H1 (cell line): ENCODE results near the gene LCOR. TPM values are rescaled to one million over a fixed set of nuclear protein-coding genes. Genes with fewer than 3 reads are reported as not detected.

Source experiments
- CTCF ChIA-PET: fragments of 300-600 bp; sonication (Branson Sonifier 250); formaldehyde crosslinking; loops from one replicate; lab custom pipeline; 2021; ENCODE audit not compliant: partially characterized antibody; lab: Charles Lee
- POLR2A ChIA-PET: fragments of 300-600 bp; sonication (Branson Sonifier 250); formaldehyde crosslinking; loops from one replicate; lab custom pipeline; 2021; ENCODE audit warnings: inconsistent platforms; ENCODE audit not compliant: partially characterized antibody; lab: Charles Lee
- DNase-seq, 2 experiments: peaks; one replicate each; pipeline versions ENCODE4 v3.0.0 to v3.0.0-alpha.2; 2010 to 2022; ENCODE audit warnings: low spot score in 2 of 2, low read depth in 1 of 2, mixed read lengths in 1 of 2
- FAIRE-seq: peaks from 2 replicates; lab custom pipeline; 2011; peaks lifted over from hg19 to GRCh38; lab: Jason Lieb, UNC
- H2AFZ ChIP-seq: 2 replicates; pipeline ENCODE4 v1.8.1; 2012; ENCODE audit warnings: low read length, inconsistent platforms
- H2AK5ac ChIP-seq: 2 replicates; pipeline ENCODE4 v1.6.1; 2013; ENCODE audit warnings: low read depth, low read length
- H2BK120ac ChIP-seq: replicated peaks from 2 replicates; pipeline ENCODE3; 2013; ENCODE audit warnings: low read depth, low read length, inconsistent platforms
- H2BK12ac ChIP-seq: 2 replicates; pipeline ENCODE4 v1.6.1; 2013; ENCODE audit warnings: low read depth, low read length
- H2BK15ac ChIP-seq: 2 replicates; pipeline ENCODE4 v1.6.1; 2013; ENCODE audit warnings: low read length
- H2BK20ac ChIP-seq: 2 replicates; pipeline ENCODE4 v1.6.1; 2013; ENCODE audit warnings: low read length
- H2BK5ac ChIP-seq: 2 replicates; pipeline ENCODE4 v1.6.1; 2013; ENCODE audit warnings: low read depth, low read length
- H3K14ac ChIP-seq: 2 replicates; pipeline ENCODE4 v1.6.1; 2013; ENCODE audit warnings: inconsistent platforms; ENCODE audit not compliant: insufficient read length
- H3K18ac ChIP-seq: 2 replicates; pipeline ENCODE4 v1.6.1; 2013; ENCODE audit warnings: low read length; ENCODE audit errors: extremely low read depth
- H3K23ac ChIP-seq: 2 replicates; pipeline ENCODE4 v1.6.1; 2013; ENCODE audit warnings: inconsistent platforms; ENCODE audit not compliant: insufficient read length
- H3K23me2 ChIP-seq: 2 replicates; pipeline ENCODE4 v1.6.1; 2013; ENCODE audit warnings: low read depth, low read length
- H3K27ac ChIP-seq: 2 replicates; pipeline ENCODE4 v1.6.1; 2011; ENCODE audit warnings: low read depth, low read length, inconsistent platforms
- H3K27me3 ChIP-seq, 4 experiments: replicated peaks in 1 of 4; 1 replicate in 1 of 4; 2 replicates in 3 of 4; pipeline versions ENCODE4 v1.6.1 to v1.8.1; 2011 to 2013; ENCODE audit warnings: low read length in 3 of 4, mild to moderate bottlenecking in 3 of 4, inconsistent platforms in 2 of 4, mixed read lengths in 2 of 4, moderate library complexity in 1 of 4; ENCODE audit not compliant: control insufficient read depth in 3 of 4, insufficient read depth in 3 of 4; ENCODE audit errors: extremely low read depth in 1 of 4
- H3K36me3 ChIP-seq, 4 experiments: 2 replicates each; pipeline versions ENCODE4 v1.6.1 to v1.8.1; 2011 to 2013; ENCODE audit warnings: mild to moderate bottlenecking in 4 of 4, low read length in 3 of 4, moderate library complexity in 2 of 4, control low read depth in 1 of 4, inconsistent platforms in 1 of 4; ENCODE audit not compliant: insufficient read depth in 4 of 4, control insufficient read depth in 2 of 4
- H3K4ac ChIP-seq: replicated peaks from 2 replicates; pipeline ENCODE3; 2013; ENCODE audit warnings: low read length, low read depth, mixed read lengths, inconsistent platforms; ENCODE audit not compliant: insufficient read length
- H3K4me1 ChIP-seq, 4 experiments: replicated peaks in 1 of 4; 1 replicate in 1 of 4; 2 replicates in 3 of 4; pipeline versions ENCODE4 v1.6.1 to v1.8.1; 2011 to 2013; ENCODE audit warnings: low read length in 3 of 4, inconsistent platforms in 2 of 4, mixed read lengths in 1 of 4; ENCODE audit not compliant: insufficient read depth in 4 of 4, control insufficient read depth in 3 of 4
- H3K4me2 ChIP-seq, 2 experiments: 2 replicates each; pipeline versions ENCODE4 v1.6.1 to v1.8.1; 2011 to 2013; ENCODE audit warnings: low read depth in 2 of 2, low read length in 2 of 2, control low read depth in 1 of 2, inconsistent platforms in 1 of 2, mild to moderate bottlenecking in 1 of 2; ENCODE audit not compliant: insufficient read depth in 1 of 2
- H3K4me3 ChIP-seq, 4 experiments: fragments of 200-600, 300-600 bp in 1 of 4; sonication (generic), shearing (Covaris generic), sonication (Bioruptor Twin) in 1 of 4; 2 replicates each; pipeline versions ENCODE4 v1.5.1 to v1.8.1; 2011 to 2016; ENCODE audit warnings: low read length in 4 of 4, low read depth in 3 of 4, control low read depth in 2 of 4, inconsistent platforms in 2 of 4, mild to moderate bottlenecking in 2 of 4, mixed read lengths in 1 of 4, moderate library complexity in 1 of 4; ENCODE audit not compliant: insufficient read depth in 2 of 4; ENCODE audit errors: extremely low read depth in 1 of 4
- H3K56ac ChIP-seq: replicated peaks from 2 replicates; pipeline ENCODE3; 2013; ENCODE audit warnings: low read depth, mild to moderate bottlenecking, mixed read lengths, low read length, inconsistent platforms; ENCODE audit not compliant: insufficient read length
- H3K79me1 ChIP-seq: 2 replicates; pipeline ENCODE4 v1.6.1; 2013; ENCODE audit warnings: low read depth, low read length, control low read depth
- H3K79me2 ChIP-seq, 2 experiments: 2 replicates each; pipeline versions ENCODE4 v1.6.1 to v1.8.1; 2012 to 2013; ENCODE audit warnings: low read length in 2 of 2, mild to moderate bottlenecking in 2 of 2, inconsistent platforms in 1 of 2; ENCODE audit not compliant: insufficient read depth in 2 of 2, control insufficient read depth in 1 of 2
- H3K9ac ChIP-seq, 4 experiments: replicated peaks in 1 of 4; 1 replicate in 1 of 4; 2 replicates in 3 of 4; pipeline versions ENCODE4 v1.6.1 to v1.8.1; 2011 to 2013; ENCODE audit warnings: low read depth in 3 of 4, low read length in 3 of 4, control low read depth in 2 of 4, mild to moderate bottlenecking in 2 of 4, moderate library complexity in 2 of 4, inconsistent platforms in 1 of 4; ENCODE audit errors: extremely low read depth in 1 of 4
- H3K9me3 ChIP-seq, 2 experiments: 2 replicates each; pipeline versions ENCODE4 v1.6.1 to v1.8.1; 2012 to 2013; ENCODE audit warnings: mild to moderate bottlenecking in 2 of 2, moderate library complexity in 2 of 2, control low read depth in 1 of 2, inconsistent platforms in 1 of 2, low read depth in 1 of 2, low read length in 1 of 2, mixed read lengths in 1 of 2; ENCODE audit not compliant: insufficient read depth in 2 of 2
- H4K20me1 ChIP-seq, 2 experiments: replicated peaks in 1 of 2; 2 replicates each; pipeline versions ENCODE3 to v1.8.1; 2011 to 2013; ENCODE audit warnings: inconsistent platforms in 2 of 2, low read length in 2 of 2, mild to moderate bottlenecking in 1 of 2; ENCODE audit not compliant: insufficient read depth in 2 of 2, control insufficient read depth in 1 of 2
- H4K5ac ChIP-seq: 2 replicates; pipeline ENCODE4 v1.6.1; 2013; ENCODE audit warnings: low read length, low read depth, mixed read lengths, inconsistent platforms; ENCODE audit not compliant: insufficient read length
- H4K8ac ChIP-seq: 2 replicates; pipeline ENCODE4 v1.8.0; 2013; ENCODE audit warnings: mild to moderate bottlenecking, moderate library complexity, low read length, inconsistent platforms; ENCODE audit not compliant: insufficient read depth; ENCODE audit errors: extremely low read depth
- H4K91ac ChIP-seq: replicated peaks from 2 replicates; pipeline ENCODE3; 2013; ENCODE audit warnings: low read length, mixed read lengths, inconsistent platforms; ENCODE audit not compliant: insufficient read length
- ATF2 ChIP-seq: IDR thresholded peaks from 2 replicates; pipeline ENCODE4 v1.6.1; 2012; ENCODE audit warnings: low read length, inconsistent platforms
- BCL11A ChIP-seq, 2 experiments: IDR thresholded peaks; one replicate each; pipeline ENCODE4 v1.6.1; 2011; ENCODE audit warnings: low read depth in 2 of 2, low read length in 2 of 2, mild to moderate bottlenecking in 2 of 2
- CBX5 ChIP-seq: fragments of 300-800, 300-1000 bp; sonication (generic); IDR thresholded peaks from 2 replicates; pipeline ENCODE4 v1.7.1; 2016; ENCODE audit warnings: antibody characterized with exemption, low read length, low read depth
- FOSL1 ChIP-seq: IDR thresholded peaks from 2 replicates; pipeline ENCODE4 v1.6.1; 2011; ENCODE audit warnings: mild to moderate bottlenecking, low read depth, low read length, moderate library complexity; ENCODE audit not compliant: insufficient read depth
- KDM1A ChIP-seq: fragments of 200-600, 300-600 bp; sonication (generic); IDR thresholded peaks from 2 replicates; pipeline ENCODE4 v1.7.1; 2016; ENCODE audit warnings: mild to moderate bottlenecking, low read length, borderline replicate concordance
- KDM4A ChIP-seq: IDR thresholded peaks from one replicate; pipeline ENCODE4 v1.7.1; 2012; ENCODE audit warnings: low read depth, mild to moderate bottlenecking, moderate library complexity, low read length, inconsistent platforms; ENCODE audit not compliant: severe bottlenecking
- NRF1 ChIP-seq: IDR thresholded peaks from 2 replicates; pipeline ENCODE4 v1.6.1; 2011; ENCODE audit warnings: mild to moderate bottlenecking, low read depth, low read length, improper control_type of control experiment
- RNF2 ChIP-seq: fragments of 200-900, 300-1000 bp; sonication (generic); IDR thresholded peaks from 2 replicates; pipeline ENCODE4 v1.7.1; 2016; ENCODE audit warnings: borderline replicate concordance, low read depth, mild to moderate bottlenecking, antibody characterized with exemption, low read length; ENCODE audit not compliant: poor library complexity, severe bottlenecking; ENCODE audit errors: missing control alignments
- SUZ12 ChIP-seq: fragments of 200-600 bp; sonication (generic); IDR thresholded peaks from 2 replicates; pipeline ENCODE4 v1.6.1; 2012; ENCODE audit warnings: mild to moderate bottlenecking, inconsistent platforms, low read length, moderate library complexity, mixed read lengths
- TAF7 ChIP-seq: optimal IDR thresholded peaks from 2 replicates; pipeline ENCODE3; 2011; ENCODE audit warnings: low read depth, mild to moderate bottlenecking, inconsistent platforms, low read length, moderate library complexity, borderline replicate concordance
- USF2 ChIP-seq: IDR thresholded peaks from 2 replicates; pipeline ENCODE4 v1.6.1; 2011; ENCODE audit warnings: low read length, improper control_type of control experiment
- WGBS, 2 experiments: shearing (Covaris generic) in 1 of 2; methylation state at CpG; one replicate each; pipeline versions ENCODE4 v1.1.6 to v1.1.7; 2013 to 2015; ENCODE audit warnings: low lambda C conversion rate in 2 of 2, mixed read lengths in 2 of 2, inconsistent platforms in 1 of 2, low coverage in 1 of 2, missing lambda C conversion rate in 1 of 2; ENCODE audit not compliant: insufficient replicate concordance in 2 of 2, insufficient coverage in 1 of 2, insufficient read length in 1 of 2; ENCODE audit errors: extremely low coverage in 1 of 2, missing lambda C conversion rate in 1 of 2; 5-methylcytosine and 5-hydroxymethylcytosine counted together
- polyA plus RNA-seq, 7 experiments: library from polyadenylated mRNA; depleted of rRNA in 3 of 7; stranded (reverse) in 5 of 7; unstranded in 2 of 7; fragments of >200 nt in 5 of 7; fragments of 200-250 nt in 2 of 7; gene quantifications; 1 replicate in 5 of 7; 2 replicates in 1 of 7; 4 replicates in 1 of 7; pipeline versions ENCODE4 v1.2.1 to v1.2.3, GENCODE V29; 2011 to 2013; ENCODE audit warnings: missing spikeins in 2 of 7, mixed read lengths in 2 of 7
- total RNA-seq: library from RNA; stranded (reverse); fragmentation: NEBNext Ultra II Directional; extraction: Animal tissue kit (Norgen Biotek cat#: 25700); gene quantifications from 2 replicates; pipeline ENCODE4 v1.2.1, GENCODE V29; 2021

LCOR gene
- total and polyA plus RNA-seq, 2 of the 8 experiments (the other 6 are each of a cell fraction or from before 2014, with no cell fraction given) = 4.7 to 25.5 TPM

- Histone ChIP-seq H4K20me1 (no peaks in the 10 kb centered on the region), H3K9me3 (no peaks in the 10 kb centered on the region), H2AK5ac (no peak overlapping the region), H3K4me1 (no peaks in the 10 kb centered on the region), H3K23me2 (no peaks in the 10 kb centered on the region), H4K8ac (no peak overlapping the region), H3K23ac (no peak overlapping the region), H2AFZ (no peak overlapping the region), H3K36me3 (peaks cover 2 to 29% (median 14%) of the 10 kb centered on the region in 4 experiments; a peak in 7 of 8 replicates), H3K79me1 (no peaks in the 10 kb centered on the region), H2BK120ac (no peak overlapping the region), H3K79me2 (no peaks in the 10 kb centered on the region), H2BK5ac (no peak overlapping the region), H3K18ac (no peak overlapping the region), H3K4me3 (no peak overlapping the region), H3K4ac (no peak overlapping the region), H4K91ac (no peak overlapping the region), H3K56ac (no peak overlapping the region), H2BK12ac (no peak overlapping the region), H3K9ac (no peak overlapping the region), H2BK15ac (no peak overlapping the region), H3K27me3 (no peaks in the 10 kb centered on the region), H2BK20ac (no peak overlapping the region), H3K4me2 (no peak overlapping the region), H3K27ac (no peak overlapping the region), H4K5ac (no peak overlapping the region), H3K14ac (no peak overlapping the region)
- FAIRE-seq (no peak), DNase-seq (no peak)
- POLR2A ChIA-PET = no interaction called here
- WGBS, 2 experiments = 92% methylated on average over 2 of the region's 2 CpGs; no CpG with 5 or more reads in 1 of the 2 experiments
- CTCF ChIA-PET = no interaction called here
- no peak for TF ChIP-seq TAF7
- TF ChIP-seq FOSL1 = no peak
- TF ChIP-seq SUZ12 = no peak
- TF ChIP-seq KDM1A = no peak
- TF ChIP-seq NRF1 = no peak
- TF ChIP-seq BCL11A (IDR thresholded peaks at IDR 0.05; ENCODE audit: low read depth in 2 of 2, low read length in 2 of 2) = no peak
- TF ChIP-seq CBX5 = no peak
- TF ChIP-seq ATF2 = no peak
- TF ChIP-seq KDM4A = no peak
- TF ChIP-seq RNF2 = no peak
- TF ChIP-seq USF2 = no peak
Measured at GRCh38 chr10:96951954-96952353, 119.9 kb downstream of the LCOR start.
